A549 treated with AZD9567 at 1 μM for 4 hours (cell line): ENCODE data around the gene GVQW3. TPM values are rescaled to one million over a fixed set of nuclear protein-coding genes. Genes with fewer than 3 reads are reported as not detected.

Experiments
- total RNA-seq: library from RNA; stranded (reverse); fragments of 200-300 nt; extraction: Qiagen RNA extraction; gene quantifications from 5 replicates; pipeline ENCODE4 v1.2.3, GENCODE V29; 2022; ENCODE audit not compliant: insufficient read depth

GVQW3 gene
- total RNA-seq = 0.64 to 1.6 TPM (median 1.3 TPM) in 5 replicates

GRCh38 chr11:76380977-76381719 lies at the start of gene GVQW3, which contains the start of gene THAP12:
TSS of gene GVQW3 (plus strand) at chr11:76381323. CDS start at chr11:76381829, 506 bp downstream.
TSS of gene THAP12 (minus strand) at chr11:76381132. CDS start at chr11:76380836, 296 bp downstream.

DNA sequence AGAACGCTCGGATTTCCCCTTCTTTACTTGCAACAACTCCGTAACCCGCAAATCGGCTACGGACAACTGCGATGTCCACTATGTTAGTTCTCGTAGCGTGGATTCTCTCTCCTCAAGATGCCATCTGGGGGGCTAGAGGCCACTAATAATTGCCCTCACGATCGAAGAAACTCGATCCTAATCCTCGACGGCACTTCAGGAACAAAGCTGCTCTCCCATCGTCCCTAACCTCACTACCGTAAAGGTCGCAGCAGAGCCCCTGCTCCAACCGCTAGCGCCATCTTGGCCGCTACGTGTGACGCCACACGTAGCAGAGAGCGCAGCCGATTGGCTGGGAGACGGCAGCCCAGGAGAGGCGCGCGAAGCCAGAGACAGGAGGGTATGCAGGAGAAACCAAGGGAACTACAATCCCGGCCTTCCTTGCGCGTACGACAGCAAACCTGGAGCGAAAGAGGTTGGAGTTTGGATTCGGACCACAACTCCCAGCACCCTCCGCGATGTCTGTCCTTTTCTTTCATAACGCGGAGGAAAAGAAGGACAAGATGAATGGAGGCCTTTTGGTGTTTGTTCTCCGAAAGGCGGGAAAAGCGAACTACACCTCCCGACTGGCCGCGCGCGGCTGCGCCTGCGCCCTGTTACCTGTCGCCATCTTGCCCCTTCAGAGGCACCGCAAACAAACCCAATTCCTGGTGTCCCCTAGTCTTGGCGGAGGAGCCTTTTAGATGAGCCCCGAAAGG lies 63.4 kb downstream of the GVQW3 start, which contains the start of gene EMSY:
Gene EMSY (plus strand): TSS at position 635 of the 737 bp plus-strand sequence. CDS start 1,921 bp downstream, outside the sequence.

Other genes starting within 250 kb of the GVQW3 start
- 1.2 to 2.1 TPM (median 1.3 TPM) in 5 replicates for gene WNT11, start 174.8 kb upstream of the GVQW3 start, total RNA-seq
- gene THAP12, start 191 bp upstream of the GVQW3 start, total RNA-seq = 44.0 to 55.6 TPM (median 48.2 TPM) in 5 replicates
- 9.7 to 13.7 TPM (median 12.8 TPM) in 5 replicates for gene EMSY, start 63.7 kb downstream of the GVQW3 start, total RNA-seq